DND-41 (cell line): ENCODE data around the gene CXCL5.

Experiments
- ATAC-seq: fragments of 200-7000 bp; cut with Tn5 transposase; 3 replicates; pipeline ENCODE4 v1.9.1; 2021; ENCODE audit warnings: low read depth; ENCODE audit not compliant: insufficient read depth
- DNase-seq: peaks from one replicate; pipeline ENCODE4 v3.0.0-alpha.2; 2020
- H2AFZ ChIP-seq: 2 replicates; pipeline ENCODE4 v1.6.0; 2012; ENCODE audit warnings: low read depth, low read length
- H3K27ac ChIP-seq: 2 replicates; pipeline ENCODE4 v1.5.1; 2012; ENCODE audit warnings: low read length, inconsistent platforms
- H3K27me3 ChIP-seq: fragments of 200-600 bp; sonication (generic); 2 replicates; pipeline ENCODE4 v1.6.0; 2012; ENCODE audit warnings: low read length, mild to moderate bottlenecking, inconsistent platforms; ENCODE audit not compliant: insufficient read depth, poor library complexity
- H3K36me3 ChIP-seq: 2 replicates; pipeline ENCODE4 v1.5.1; 2012; ENCODE audit warnings: low read length, inconsistent platforms; ENCODE audit not compliant: insufficient read depth
- H3K4me1 ChIP-seq: 2 replicates; pipeline ENCODE4 v1.5.1; 2012; ENCODE audit warnings: mild to moderate bottlenecking, low read length; ENCODE audit not compliant: insufficient read depth
- H3K4me2 ChIP-seq: 2 replicates; pipeline ENCODE4 v1.6.0; 2012; ENCODE audit warnings: mild to moderate bottlenecking, moderate library complexity, low read length, inconsistent platforms; ENCODE audit not compliant: insufficient read depth
- H3K4me3 ChIP-seq, 2 experiments: fragments of 200-600 bp in 1 of 2; shearing (Covaris generic) in 1 of 2; 2 replicates each; pipeline ENCODE4 v1.5.1; 2012 to 2016; ENCODE audit warnings: inconsistent platforms in 2 of 2, low read length in 2 of 2, mild to moderate bottlenecking in 2 of 2, low read depth in 1 of 2, moderate library complexity in 1 of 2
- H3K79me2 ChIP-seq: 2 replicates; pipeline ENCODE4 v1.6.0; 2012; ENCODE audit warnings: low read length, inconsistent platforms; ENCODE audit not compliant: insufficient read depth
- H3K9ac ChIP-seq: 2 replicates; pipeline ENCODE4 v1.6.0; 2012; ENCODE audit warnings: low read depth, mild to moderate bottlenecking, inconsistent platforms, low read length, moderate library complexity
- H3K9me3 ChIP-seq: 2 replicates; pipeline ENCODE4 v1.5.1; 2012; ENCODE audit warnings: low read length, moderate library complexity, mild to moderate bottlenecking, inconsistent platforms; ENCODE audit not compliant: insufficient read depth, severe bottlenecking
- H4K20me1 ChIP-seq: 2 replicates; pipeline ENCODE4 v1.6.0; 2012; ENCODE audit warnings: low read length; ENCODE audit not compliant: insufficient read depth
- EZH2 ChIP-seq: IDR thresholded peaks from 3 replicates; pipeline ENCODE4 v1.6.1; 2012; ENCODE audit warnings: borderline replicate concordance, low read depth, mild to moderate bottlenecking, moderate library complexity, low read length, inconsistent platforms; ENCODE audit not compliant: severe bottlenecking
- TF ChIP-seq, protein P1 (sequence below): IDR thresholded peaks from 2 replicates; pipeline ENCODE4 v1.5.1; 2012; ENCODE audit warnings: borderline replicate concordance, low read length, moderate library complexity, mild to moderate bottlenecking; ENCODE audit not compliant: poor library complexity, severe bottlenecking; ENCODE audit errors: extremely low read depth

CXCL5 gene

DNA sequence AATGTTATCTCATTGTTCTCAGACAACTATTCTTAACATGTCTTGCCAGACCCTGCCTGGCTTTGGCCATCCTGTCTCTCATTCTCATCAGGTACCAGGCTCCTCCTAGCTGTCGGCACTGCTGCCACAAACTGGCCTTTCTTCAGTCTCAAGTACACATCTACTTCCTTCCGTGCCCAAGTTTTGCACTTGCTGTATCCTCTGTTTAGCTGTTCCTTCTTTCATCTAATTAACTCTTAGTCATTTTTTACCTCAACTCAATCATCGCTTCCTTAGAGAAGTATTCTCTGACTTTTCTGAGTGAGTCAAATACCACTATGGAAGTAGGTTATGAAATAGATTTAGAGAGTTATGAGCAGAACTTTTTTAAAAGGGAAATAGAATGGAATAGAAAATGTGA, 20.3 kb upstream of the CXCL5 start:
- H3K36me3 ChIP-seq = no peaks in the 10 kb centered on the region

GRCh38 chr4:74018116-74018515, 19.6 kb upstream of the CXCL5 start:
- Histone ChIP-seq H2AFZ (no peak overlapping the region), H3K9me3 (no peaks in the 10 kb centered on the region), H3K27me3 (no peaks in the 10 kb centered on the region), H4K20me1 (no peaks in the 10 kb centered on the region), H3K4me1 (peaks cover 27% of the 10 kb centered on the region), H3K27ac (no peak overlapping the region), H3K79me2 (no peaks in the 10 kb centered on the region), H3K9ac (no peak overlapping the region), H3K4me3 (no peak overlapping the region), H3K4me2 (no peak overlapping the region), H3K36me3 (no peaks in the 10 kb centered on the region)
- ATAC-seq = no peak
- no peak for TF ChIP-seq EZH2
- TF ChIP-seq, protein P1, sequence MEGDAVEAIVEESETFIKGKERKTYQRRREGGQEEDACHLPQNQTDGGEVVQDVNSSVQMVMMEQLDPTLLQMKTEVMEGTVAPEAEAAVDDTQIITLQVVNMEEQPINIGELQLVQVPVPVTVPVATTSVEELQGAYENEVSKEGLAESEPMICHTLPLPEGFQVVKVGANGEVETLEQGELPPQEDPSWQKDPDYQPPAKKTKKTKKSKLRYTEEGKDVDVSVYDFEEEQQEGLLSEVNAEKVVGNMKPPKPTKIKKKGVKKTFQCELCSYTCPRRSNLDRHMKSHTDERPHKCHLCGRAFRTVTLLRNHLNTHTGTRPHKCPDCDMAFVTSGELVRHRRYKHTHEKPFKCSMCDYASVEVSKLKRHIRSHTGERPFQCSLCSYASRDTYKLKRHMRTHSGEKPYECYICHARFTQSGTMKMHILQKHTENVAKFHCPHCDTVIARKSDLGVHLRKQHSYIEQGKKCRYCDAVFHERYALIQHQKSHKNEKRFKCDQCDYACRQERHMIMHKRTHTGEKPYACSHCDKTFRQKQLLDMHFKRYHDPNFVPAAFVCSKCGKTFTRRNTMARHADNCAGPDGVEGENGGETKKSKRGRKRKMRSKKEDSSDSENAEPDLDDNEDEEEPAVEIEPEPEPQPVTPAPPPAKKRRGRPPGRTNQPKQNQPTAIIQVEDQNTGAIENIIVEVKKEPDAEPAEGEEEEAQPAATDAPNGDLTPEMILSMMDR = no peak
- no peak for DNase-seq

More for the DNA sequence above, 20.3 kb upstream of the CXCL5 start:
- H3K4me2 ChIP-seq = no peak overlapping the region
- no peak overlapping the region for H3K27ac ChIP-seq
- H4K20me1 ChIP-seq = no peaks in the 10 kb centered on the region
- H3K4me1 ChIP-seq = peaks cover 27% of the 10 kb centered on the region
- TF ChIP-seq EZH2 = no peak
- TF ChIP-seq, protein P1 = no peak
- no peak for ATAC-seq
- no peak overlapping the region for H2AFZ ChIP-seq
- H3K9ac ChIP-seq = no peak overlapping the region
- no peak for DNase-seq
- H3K27me3 ChIP-seq = no peaks in the 10 kb centered on the region
- H3K79me2 ChIP-seq = no peaks in the 10 kb centered on the region
- no peaks in the 10 kb centered on the region for H3K9me3 ChIP-seq
- no peak overlapping the region for H3K4me3 ChIP-seq

DNA sequence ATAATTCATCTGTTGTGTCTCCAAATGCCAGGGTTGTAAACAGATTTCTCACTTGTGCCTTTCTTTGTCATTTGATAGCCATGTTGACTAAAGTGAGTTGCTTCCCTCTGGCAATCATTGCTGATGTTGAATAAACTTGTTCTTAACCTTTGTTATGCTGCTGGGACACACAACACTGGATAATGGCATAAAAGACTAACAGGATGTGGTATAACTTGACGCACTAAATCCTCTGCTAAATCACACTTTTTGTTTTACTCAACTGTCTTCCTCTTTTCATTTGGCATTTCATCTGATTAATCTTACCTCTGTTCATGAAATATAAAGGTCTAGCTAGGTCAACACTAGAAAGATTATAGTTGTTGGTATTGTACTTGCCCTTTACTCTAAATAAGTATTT, 17.6 kb upstream of the CXCL5 start:
- H3K27me3 ChIP-seq = no peaks in the 10 kb centered on the region
- H3K27ac ChIP-seq = peak overlapping the region; percentile 76
- H3K4me1 ChIP-seq = peaks cover 27% of the 10 kb centered on the region
- H3K36me3 ChIP-seq = no peaks in the 10 kb centered on the region
- H3K4me2 ChIP-seq = peak overlapping the region; percentile 41; the same call in 1 of the 2 replicates
- H3K79me2 ChIP-seq = no peaks in the 10 kb centered on the region
- H4K20me1 ChIP-seq = no peaks in the 10 kb centered on the region
- TF ChIP-seq EZH2 = no peak
- TF ChIP-seq, protein P1 = no peak
- no peak overlapping the region for H3K4me3 ChIP-seq
- peak overlapping the region; percentile 38; the same call in 1 of the 2 replicates for H2AFZ ChIP-seq
- DNase-seq (no peak), ATAC-seq (peak; percentile 93)
- no peaks in the 10 kb centered on the region for H3K9me3 ChIP-seq
- no peak overlapping the region; the same call in 1 of the 2 replicates for H3K9ac ChIP-seq

GRCh38 chr4:74015126-74015780, 16.8 kb upstream of the CXCL5 start:
- peak overlapping the region; percentile 76 for H3K27ac ChIP-seq
- H3K27me3 ChIP-seq = no peaks in the 10 kb centered on the region
- no peaks in the 10 kb centered on the region for H3K9me3 ChIP-seq
- H3K79me2 ChIP-seq = no peaks in the 10 kb centered on the region
- no peak overlapping the region for H3K4me3 ChIP-seq
- H3K4me1 ChIP-seq = peaks cover 27% of the 10 kb centered on the region
- DNase-seq (no peak), ATAC-seq (peak; percentile 54; the same call in 1 of the 3 replicates)
- TF ChIP-seq, protein P1 = no peak
- TF ChIP-seq EZH2 = no peak
- no peaks in the 10 kb centered on the region for H4K20me1 ChIP-seq
- no peaks in the 10 kb centered on the region for H3K36me3 ChIP-seq
- H2AFZ ChIP-seq = peak overlapping the region; percentile 55
- no peak overlapping the region; the same call in 1 of the 2 replicates for H3K9ac ChIP-seq
- no peak overlapping the region for H3K4me2 ChIP-seq
